ENCODE results near the gene C3orf20.

GRCh38 chr3:14758959-14759358, 84.0 kb downstream of the C3orf20 start:
- no peak for TF ChIP-seq CTCF (IDR thresholded peaks at IDR 0.05)
- no peak for TF ChIP-seq EZH2 (IDR thresholded peaks at IDR 0.05; ENCODE audit: borderline replicate concordance, insufficient read depth, low read depth, low read length, poor library complexity, severe bottlenecking)
